Tibial artery (tissue), 4 donors: Measurements from ENCODE around the gene CHID1.

Experiments
- DNase-seq, 2 donors: peaks; one replicate each; pipeline ENCODE4 v3.0.0-alpha.2; 2019
- H3K27ac ChIP-seq, 2 donors: fragments of 200-600 bp; sonication (generic) in 1 of 2; 1 replicate in 1 of 2; 2 replicates in 1 of 2; pipeline ENCODE4 v1.5.1; 2018 to 2019; ENCODE audit warnings: mild to moderate bottlenecking in 1 of 2
- H3K27me3 ChIP-seq, 2 donors: fragments of 200-600 bp; sonication (generic) in 1 of 2; one replicate each; pipeline versions ENCODE4 v1.5.1 to v1.6.0; 2016 to 2019
- H3K36me3 ChIP-seq, 3 donors: fragments of 200-600 bp; sonication (generic) in 2 of 3; one replicate each; pipeline ENCODE4 v1.5.1; 2016 to 2019; ENCODE audit warnings: mild to moderate bottlenecking in 2 of 3
- H3K4me1 ChIP-seq, 4 donors: fragments of 200-600 bp; sonication (generic) in 2 of 4; 1 replicate in 3 of 4; 2 replicates in 1 of 4; pipeline ENCODE4 v1.5.1; 2016 to 2019
- H3K4me3 ChIP-seq, 2 donors: fragments of 200-600 bp; sonication (generic) in 1 of 2; 1 replicate in 1 of 2; 2 replicates in 1 of 2; pipeline ENCODE4 v1.5.1; 2018 to 2019; ENCODE audit warnings: mild to moderate bottlenecking in 2 of 2
- H3K9me3 ChIP-seq, 3 donors: fragments of 200-600 bp; sonication (generic) in 1 of 3; one replicate each; pipeline ENCODE4 v1.5.1; 2016 to 2019
- CTCF ChIP-seq, 2 experiments: fragments of 200-600 bp in 1 of 2; fragments of 450-650 bp in 1 of 2; IDR thresholded peaks; one replicate each; pipeline ENCODE4 v1.5.1; 2017 to 2019; ENCODE audit warnings: antibody characterized with exemption in 2 of 2, mild to moderate bottlenecking in 1 of 2, moderate library complexity in 1 of 2
- intact Hi-C: fragments of 100-400 bp; cut with DNase I; formaldehyde crosslinking; loops from one replicate; pipeline ENCODE4 v1.15.0; 2023; ENCODE audit warnings: low total_unique reads

CHID1 gene

GRCh38 chr11:827146-827896 lies 83.3 kb downstream of the CHID1 start:
- no peaks in the 10 kb centered on the region for H3K9me3 ChIP-seq
- intact Hi-C loops, result no loop called here
- H3K27ac ChIP-seq, result peak overlapping the region in 1 of 2 donors; percentile 38
- no peak for DNase-seq
- no peak for TF ChIP-seq CTCF (IDR thresholded peaks at IDR 0.05)
- H3K4me3 ChIP-seq, result peak overlapping the region; percentile 38 to 48
- peaks cover 0 to 80% of the 10 kb centered on the region in 2 donors for H3K27me3 ChIP-seq
- H3K4me1 ChIP-seq, result peaks cover 0 to 92% (median 53%) of the 10 kb centered on the region in 4 donors
- H3K36me3 ChIP-seq, result peaks cover 36 to 37% (median 37%) of the 10 kb centered on the region in 3 donors

GRCh38 chr11:826836-827145 lies 83.8 kb downstream of the CHID1 start:
- H3K4me1 ChIP-seq, result peaks cover 0 to 92% (median 52%) of the 10 kb centered on the region in 4 donors
- peaks cover 41 to 42% (median 42%) of the 10 kb centered on the region in 3 donors for H3K36me3 ChIP-seq
- TF ChIP-seq CTCF (IDR thresholded peaks at IDR 0.05), result no peak
- H3K27me3 ChIP-seq, result peaks cover 0 to 75% of the 10 kb centered on the region in 2 donors
- H3K4me3 ChIP-seq, result peak overlapping the region; percentile 38 to 48
- intact Hi-C loops, result no loop called here
- H3K9me3 ChIP-seq, result no peaks in the 10 kb centered on the region
- DNase-seq, result no peak
- H3K27ac ChIP-seq, result peak overlapping the region in 1 of 2 donors; percentile 38

- H3K36me3 ChIP-seq, result peaks cover 44 to 47% (median 46%) of the 10 kb centered on the region in 3 donors
- TF ChIP-seq CTCF (IDR thresholded peaks at IDR 0.05), result no peak
- H3K4me3 ChIP-seq, result no peak overlapping the region
- H3K27me3 ChIP-seq, result peaks cover 0 to 71% of the 10 kb centered on the region in 2 donors
- H3K27ac ChIP-seq, result no peak overlapping the region
- no peaks in the 10 kb centered on the region for H3K9me3 ChIP-seq
- intact Hi-C loops, result no loop called here
- H3K4me1 ChIP-seq, result peaks cover 3 to 92% (median 55%) of the 10 kb centered on the region in 4 donors
- no peak for DNase-seq
Observed at GRCh38 chr11:826227-826621, 84.4 kb downstream of the CHID1 start.

- Histone ChIP-seq H3K27me3 (peaks cover 0 to 65% of the 10 kb centered on the region in 2 donors), H3K27ac (no peak overlapping the region), H3K4me1 (peaks cover 5 to 92% (median 55%) of the 10 kb centered on the region in 4 donors), H3K36me3 (peaks cover 44 to 47% (median 46%) of the 10 kb centered on the region in 3 donors), H3K9me3 (no peaks in the 10 kb centered on the region), H3K4me3 (no peak overlapping the region)
- TF ChIP-seq CTCF (IDR thresholded peaks at IDR 0.05), result no peak
- DNase-seq, result no peak
- intact Hi-C loops, result no loop called here
Observed at GRCh38 chr11:825366-826226, 85.0 kb downstream of the CHID1 start.

GRCh38 chr11:824942-825341 lies 85.7 kb downstream of the CHID1 start:
- no peak for DNase-seq
- intact Hi-C loops, result no loop called here
- TF ChIP-seq CTCF (IDR thresholded peaks at IDR 0.05), result no peak
- H3K4me3 ChIP-seq, result no peak overlapping the region
- H3K9me3 ChIP-seq, result no peaks in the 10 kb centered on the region
- H3K4me1 ChIP-seq, result peaks cover 5 to 90% (median 50%) of the 10 kb centered on the region in 4 donors
- peaks cover 0 to 59% of the 10 kb centered on the region in 2 donors for H3K27me3 ChIP-seq
- no peak overlapping the region for H3K27ac ChIP-seq
- peaks cover 44 to 47% (median 46%) of the 10 kb centered on the region in 3 donors for H3K36me3 ChIP-seq
